NT2/D1 (cell line): Measurements from ENCODE around the gene RTN4.

Experiments used
- SUZ12 ChIP-seq: IDR thresholded peaks from 2 replicates; pipeline ENCODE4 v1.6.1; 2011; ENCODE audit not compliant: insufficient read length, insufficient read depth; ENCODE audit errors: extremely low read depth
- YY1 ChIP-seq: IDR thresholded peaks from 2 replicates; pipeline ENCODE4 v1.6.1; 2011; ENCODE audit not compliant: insufficient read length, insufficient read depth
- ZNF274 ChIP-seq: IDR thresholded peaks from 2 replicates; pipeline ENCODE4 v1.6.1; 2011; ENCODE audit warnings: mild to moderate bottlenecking, low read depth, low read length

DNA sequence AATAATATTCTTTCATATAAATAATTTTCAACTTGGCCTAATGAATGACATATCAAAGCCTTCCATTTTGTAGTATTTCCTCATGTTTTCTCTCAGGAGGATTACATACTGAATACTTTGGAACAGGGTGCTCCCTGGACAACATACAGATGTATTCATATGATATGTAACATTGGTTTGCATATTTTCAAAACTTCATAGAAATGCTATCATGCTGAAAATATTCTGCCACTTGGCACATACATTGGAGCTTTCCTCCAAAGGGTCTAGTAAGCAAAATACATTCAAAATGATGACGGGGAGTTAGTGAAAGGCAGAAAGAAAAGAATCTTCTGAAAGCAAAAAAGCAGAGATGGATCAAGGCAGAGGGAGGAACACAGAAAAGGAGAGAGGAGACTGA, 38.1 kb upstream of the RTN4 start:
- TF ChIP-seq SUZ12 (no peak), YY1 (no peak), ZNF274 (no peak)
